Hippocampal formation (tissue), 2 donors: ENCODE results near the gene ARPC4.
"Not testable (repeated sequence)": the region's sequence is repeated elsewhere in the genome, so short reads cannot be mapped to it uniquely, and the experiment has no call there.

Source experiments
- DNase-seq, 2 donors: peaks; one replicate each; lab custom pipeline; 2025; lab: John Stamatoyannopoulos, UW

Gene ARPC4

GRCh38 chr3:9770276-9770812, 22.5 kb upstream of the ARPC4 start:
- peak in 1 of 2 donors; percentile 51 for DNase-seq

- not testable (repeated sequence) for DNase-seq
Observed at GRCh38 chr3:9771007-9771406, 21.9 kb upstream of the ARPC4 start.

GRCh38 chr3:9776896-9777693, 15.8 kb upstream of the ARPC4 start:
- DNase-seq: no peak

- peak in 1 of 2 donors; percentile 59 for DNase-seq
Observed at GRCh38 chr3:9777694-9778021, 15.2 kb upstream of the ARPC4 start.

DNA sequence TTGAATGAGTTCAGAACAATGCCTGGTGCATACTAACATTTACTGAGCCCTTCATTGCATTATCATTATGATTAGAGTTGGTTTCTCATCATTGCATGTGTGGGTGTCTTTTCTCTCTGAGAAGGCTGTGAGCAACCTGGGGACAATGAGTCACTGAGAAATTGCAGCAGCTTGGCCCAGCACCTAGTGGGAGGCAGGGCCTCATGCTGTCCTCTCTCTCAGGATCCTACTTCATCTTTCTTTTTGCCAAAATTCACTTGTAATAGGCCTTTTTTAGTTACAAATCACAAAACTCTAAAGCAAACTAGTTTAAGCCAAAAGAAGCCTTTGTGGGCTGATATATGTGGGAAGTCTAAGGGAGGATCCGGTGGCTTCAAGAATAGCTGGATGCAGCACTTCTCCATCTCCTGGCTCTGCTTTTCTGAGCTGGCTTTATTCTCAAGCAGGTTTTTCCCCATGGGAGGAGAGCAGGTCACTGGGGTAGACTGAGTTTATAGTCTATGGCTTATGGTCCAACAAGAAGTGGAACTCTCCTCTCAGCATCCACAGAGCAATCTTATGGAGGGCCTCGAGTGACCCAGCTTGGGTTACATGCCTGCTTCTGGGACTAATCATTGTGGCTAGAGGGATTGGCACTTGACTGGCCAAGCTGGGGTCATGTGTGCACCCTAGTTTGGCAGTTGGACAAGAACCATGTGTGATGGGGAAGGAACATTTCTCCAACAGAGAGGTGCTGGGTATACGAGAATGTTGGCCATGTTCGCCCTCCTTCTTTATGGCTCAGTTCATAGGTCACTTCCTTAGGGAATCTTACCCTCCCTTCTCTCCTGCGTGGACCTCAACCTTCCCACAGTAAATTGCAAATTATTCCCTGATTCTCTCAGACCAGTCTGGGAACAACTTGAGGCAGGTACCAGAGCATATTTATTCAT, 14.5 kb upstream of the ARPC4 start:
- DNase-seq: peak in 1 of 2 donors; percentile 62

GRCh38 chr3:9779075-9779593, 13.7 kb upstream of the ARPC4 start:
- DNase-seq: no peak

DNA sequence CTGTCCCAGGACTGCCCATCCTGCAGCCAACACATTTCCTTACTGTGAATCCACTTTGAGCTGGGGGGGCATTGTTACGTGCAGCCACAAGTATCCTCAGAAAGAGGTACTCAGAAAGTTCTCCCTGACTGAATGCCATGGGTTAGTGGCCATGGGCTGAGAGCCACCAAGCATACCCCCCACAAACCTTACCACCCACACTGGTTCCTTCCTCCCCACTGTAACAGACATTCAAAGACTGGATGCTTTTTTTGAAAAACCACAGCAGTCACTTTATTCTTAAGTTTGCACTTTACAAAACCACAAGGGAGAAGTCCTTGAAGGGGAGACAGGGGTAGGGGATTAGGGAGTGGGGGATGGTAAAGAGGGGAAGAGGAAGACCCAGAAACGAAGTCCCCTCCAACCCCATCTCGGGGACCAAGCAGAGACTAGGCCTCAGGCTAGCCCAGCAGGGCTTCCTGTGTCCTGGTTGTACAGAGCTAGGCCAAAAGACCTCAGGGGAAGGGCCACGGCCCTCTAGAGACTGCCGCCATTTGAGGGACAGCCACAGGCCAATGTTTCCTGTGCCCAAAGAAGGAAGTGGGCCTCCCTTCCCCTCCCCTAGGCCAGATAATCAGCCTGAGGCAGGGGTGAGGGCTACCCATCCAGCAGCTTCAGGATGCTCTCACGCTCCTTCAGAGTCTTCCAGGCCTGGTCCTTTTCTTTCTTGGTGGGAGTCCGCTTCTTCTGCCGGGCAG, 13.0 kb upstream of the ARPC4 start:
- peak; percentile 21 to 28 for DNase-seq

DNA sequence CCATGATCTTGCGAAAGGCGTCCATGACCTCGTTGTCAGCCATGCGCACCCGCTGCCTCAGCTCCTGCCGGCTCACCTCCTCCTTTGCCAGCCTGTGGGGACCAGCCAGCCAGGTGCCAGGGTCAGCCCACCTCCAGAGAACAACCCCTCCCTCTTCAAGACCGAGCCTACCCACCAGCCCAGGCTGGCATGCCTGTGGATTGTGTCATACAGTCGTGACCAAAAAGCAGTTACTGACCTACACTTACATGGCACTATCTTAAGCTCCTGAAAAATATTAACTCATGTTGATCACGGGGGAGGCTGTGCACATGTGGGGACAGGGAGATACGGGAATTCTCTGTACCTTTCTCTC, 12.4 kb upstream of the ARPC4 start:
- DNase-seq: no peak

DNA sequence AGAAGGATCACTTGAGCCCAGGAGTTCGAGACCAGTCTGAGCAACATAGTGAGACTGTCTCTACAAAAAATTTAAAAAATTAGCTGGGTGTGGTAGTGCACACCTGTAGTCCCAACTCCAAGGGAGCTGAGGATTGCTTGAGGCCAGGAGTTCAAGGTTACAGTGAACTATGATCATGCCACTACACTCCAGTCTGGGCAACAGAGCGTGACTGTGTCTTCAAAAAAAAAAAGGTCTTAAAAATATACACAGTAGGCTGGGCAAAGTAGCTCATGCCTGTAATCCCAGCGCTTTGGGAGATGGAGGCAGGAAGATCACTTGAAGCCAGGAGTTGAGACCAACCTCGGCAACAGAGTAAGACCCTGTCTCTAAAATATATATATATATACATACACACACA, 12.0 kb upstream of the ARPC4 start:
- DNase-seq: no peak

- DNase-seq: no peak
Observed at GRCh38 chr3:9781551-9781950, 11.3 kb upstream of the ARPC4 start.

DNA sequence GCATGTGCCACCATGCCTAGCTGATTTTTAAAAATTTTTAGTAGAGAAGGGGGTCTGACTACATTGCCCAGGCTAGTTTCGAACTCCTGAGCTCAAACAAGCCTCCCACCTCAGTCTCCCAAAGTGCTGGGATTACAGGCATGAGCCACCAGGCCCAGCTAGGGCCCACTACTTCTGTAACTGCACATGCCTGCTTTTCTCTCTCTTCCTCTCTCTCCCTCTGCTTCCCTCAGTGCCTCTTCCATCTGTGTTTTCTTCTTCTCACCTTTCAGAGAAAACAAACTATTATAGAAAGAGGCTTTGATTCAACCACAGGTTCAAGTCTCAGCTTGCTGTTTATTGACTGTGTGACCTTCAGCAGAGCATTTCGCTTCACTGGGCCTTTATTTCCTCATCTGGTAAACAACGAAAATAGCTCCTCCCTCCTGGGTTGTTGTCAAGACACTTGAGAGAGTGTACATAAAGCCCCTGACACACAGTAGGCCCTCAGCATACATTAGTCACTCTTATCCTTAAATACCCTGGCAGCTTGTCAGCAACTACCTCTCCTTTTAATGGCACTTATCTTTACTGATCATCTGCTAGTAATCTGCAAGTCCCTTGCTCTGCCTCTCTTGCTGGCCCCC, 10.8 kb upstream of the ARPC4 start:
- DNase-seq: no peak

GRCh38 chr3:9782770-9783169, 10.1 kb upstream of the ARPC4 start:
- no peak for DNase-seq

GRCh38 chr3:9783954-9784353, 8.9 kb upstream of the ARPC4 start:
- peak in 1 of 2 donors; percentile 8 for DNase-seq

DNA sequence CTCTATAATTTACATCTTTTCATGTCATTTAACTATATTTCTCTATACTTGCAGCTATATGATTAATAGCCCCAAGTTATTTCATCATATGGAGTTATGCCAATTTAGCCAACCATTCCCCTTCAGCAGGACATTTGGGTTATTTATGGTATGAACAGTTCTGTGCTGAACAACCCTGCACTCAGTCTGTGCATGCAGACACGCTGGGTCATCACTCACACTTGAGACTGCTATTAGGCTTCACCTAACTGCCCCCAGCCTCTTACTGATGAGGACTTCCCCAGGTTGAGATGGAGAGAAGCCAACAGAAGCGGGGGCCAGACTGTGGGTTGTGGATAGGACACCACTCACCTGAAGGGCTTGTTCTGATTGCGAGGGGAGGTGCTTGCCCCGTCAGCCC, 7.9 kb upstream of the ARPC4 start:
- no peak for DNase-seq

DNA sequence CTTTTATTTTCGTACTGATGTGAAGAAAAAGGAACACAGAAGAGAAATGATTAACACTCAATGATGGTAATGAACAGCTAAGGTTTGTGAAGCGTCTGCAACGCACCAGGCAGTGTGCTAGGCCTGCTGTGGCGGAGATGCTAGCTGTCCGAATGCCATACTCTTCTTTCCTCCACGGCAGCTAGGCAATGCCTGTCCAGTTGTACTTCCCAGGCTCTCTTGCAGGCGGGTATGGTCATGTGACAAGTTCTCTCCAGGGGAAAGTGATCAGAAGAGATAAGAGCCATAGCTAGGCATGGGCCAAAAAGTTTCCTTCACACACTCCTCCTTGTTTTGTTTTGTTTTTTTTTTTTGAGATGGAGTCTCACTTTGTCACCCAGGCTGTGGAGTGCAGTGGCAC, 7.3 kb upstream of the ARPC4 start:
- DNase-seq: no peak

DNA sequence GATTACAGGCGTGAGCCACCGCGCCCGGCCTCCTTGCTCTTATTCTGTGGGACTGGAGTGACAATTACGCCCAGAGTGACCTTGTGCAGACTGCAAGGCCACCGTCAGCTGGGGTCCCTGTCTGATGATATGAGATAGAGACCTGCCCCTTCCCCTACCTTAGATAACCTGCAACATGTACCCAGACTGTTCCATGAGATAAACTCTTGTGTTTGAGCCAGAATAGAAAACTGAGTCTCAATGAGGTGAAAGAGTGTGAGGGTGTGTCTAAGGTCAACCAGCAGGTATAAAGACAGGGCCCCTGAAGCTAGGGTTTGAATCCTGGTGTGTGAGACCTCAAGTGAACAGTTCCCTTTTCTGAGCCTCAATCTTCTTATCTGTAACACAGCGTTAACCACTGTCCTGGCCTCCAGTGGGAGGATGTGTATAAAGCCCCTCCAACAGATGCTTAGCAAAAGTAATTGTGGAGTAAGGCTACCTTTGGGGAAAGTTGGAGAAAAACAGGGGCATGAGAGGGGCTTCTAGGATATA, 6.6 kb upstream of the ARPC4 start:
- no peak for DNase-seq

GRCh38 chr3:9786825-9787669, 5.8 kb upstream of the ARPC4 start:
- no peak for DNase-seq

DNA sequence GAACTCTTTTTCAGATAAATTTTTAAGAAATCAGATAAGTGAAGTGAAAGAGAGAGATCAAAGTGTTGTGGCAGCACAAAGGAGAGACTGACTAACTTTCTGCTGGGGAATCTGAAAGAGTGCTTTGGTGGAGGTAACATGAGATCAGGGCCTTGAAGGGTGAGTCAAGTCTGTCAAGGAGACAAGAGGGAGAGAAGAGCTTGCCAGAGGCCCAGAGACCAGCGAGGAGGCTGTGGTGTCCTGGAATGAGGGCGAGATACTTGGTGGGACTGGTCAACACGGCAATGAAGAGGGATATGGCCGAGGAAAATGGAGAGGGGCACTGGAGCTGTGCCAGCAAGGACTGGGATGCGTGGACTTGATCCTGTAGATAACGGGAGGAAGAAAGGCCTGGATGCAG, 5.2 kb upstream of the ARPC4 start:
- DNase-seq: no peak

DNA sequence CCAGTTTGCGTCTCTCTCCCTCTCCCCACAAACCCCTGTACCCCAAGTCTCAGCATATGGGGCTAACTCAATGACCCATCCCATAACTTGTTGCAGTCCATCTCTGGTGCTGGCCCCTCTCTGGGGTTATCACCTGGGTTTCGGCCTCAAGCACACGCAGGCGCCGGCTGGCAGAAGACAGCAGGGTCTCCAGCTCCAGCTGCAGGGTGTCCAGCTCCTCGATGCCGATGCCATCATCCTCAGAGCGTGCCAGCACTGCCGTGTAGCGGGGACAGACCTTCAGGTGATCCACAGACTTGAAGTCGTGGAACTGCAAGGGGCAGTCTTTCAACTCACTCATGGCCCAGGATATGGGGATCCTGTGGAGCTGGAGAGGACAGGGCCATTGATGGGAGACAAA, 1.8 kb upstream of the ARPC4 start:
- no peak for DNase-seq

DNA sequence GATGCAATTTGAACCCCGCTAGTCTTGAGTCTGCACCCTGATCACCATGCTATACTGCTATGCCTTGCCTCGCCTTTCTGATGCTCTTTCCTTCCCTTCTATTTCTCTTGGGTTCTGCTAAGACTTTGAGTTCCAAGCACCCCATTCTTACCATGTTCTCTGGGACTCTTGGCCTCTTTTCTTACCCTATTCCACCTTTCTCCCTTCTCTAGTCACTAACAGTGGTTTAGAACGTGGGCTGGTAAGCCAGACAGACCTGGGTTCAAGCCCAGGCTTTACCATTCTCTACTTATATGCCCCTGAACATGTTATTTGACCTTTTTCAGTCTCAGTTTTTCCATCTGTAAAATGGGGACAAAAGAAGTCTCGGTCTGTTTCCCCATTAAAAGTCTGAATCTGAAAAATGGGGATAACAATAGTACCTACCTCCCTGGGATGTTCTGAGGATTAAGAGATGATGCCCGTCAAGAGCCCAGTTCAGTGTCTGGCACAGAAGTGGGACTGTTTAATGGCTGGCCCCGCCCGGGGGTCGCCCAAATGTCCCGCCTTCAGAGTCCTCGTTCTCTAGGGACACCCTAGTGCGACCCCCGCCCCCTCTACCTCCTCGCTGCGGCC, 985 bp upstream of the ARPC4 start:
- DNase-seq: no peak
